Measurements from ENCODE around the gene KLF13. TPM values are rescaled to one million over a fixed set of nuclear protein-coding genes. Genes with fewer than 3 reads are reported as not detected.

The KLF13 gene
- total RNA-seq, 8 experiments from 2014 or later: 28.5 to 64.2 (median 42.6) TPM

GRCh38 chr15:31360158-31360561 lies 33.5 kb downstream of the KLF13 start:
- WGBS, 10 experiments: 20 to 100% (median 94%) methylated on average over 1 to 3 of the region's 8 CpGs; no CpG with 5 or more reads in 5 of the 10 experiments

DNA sequence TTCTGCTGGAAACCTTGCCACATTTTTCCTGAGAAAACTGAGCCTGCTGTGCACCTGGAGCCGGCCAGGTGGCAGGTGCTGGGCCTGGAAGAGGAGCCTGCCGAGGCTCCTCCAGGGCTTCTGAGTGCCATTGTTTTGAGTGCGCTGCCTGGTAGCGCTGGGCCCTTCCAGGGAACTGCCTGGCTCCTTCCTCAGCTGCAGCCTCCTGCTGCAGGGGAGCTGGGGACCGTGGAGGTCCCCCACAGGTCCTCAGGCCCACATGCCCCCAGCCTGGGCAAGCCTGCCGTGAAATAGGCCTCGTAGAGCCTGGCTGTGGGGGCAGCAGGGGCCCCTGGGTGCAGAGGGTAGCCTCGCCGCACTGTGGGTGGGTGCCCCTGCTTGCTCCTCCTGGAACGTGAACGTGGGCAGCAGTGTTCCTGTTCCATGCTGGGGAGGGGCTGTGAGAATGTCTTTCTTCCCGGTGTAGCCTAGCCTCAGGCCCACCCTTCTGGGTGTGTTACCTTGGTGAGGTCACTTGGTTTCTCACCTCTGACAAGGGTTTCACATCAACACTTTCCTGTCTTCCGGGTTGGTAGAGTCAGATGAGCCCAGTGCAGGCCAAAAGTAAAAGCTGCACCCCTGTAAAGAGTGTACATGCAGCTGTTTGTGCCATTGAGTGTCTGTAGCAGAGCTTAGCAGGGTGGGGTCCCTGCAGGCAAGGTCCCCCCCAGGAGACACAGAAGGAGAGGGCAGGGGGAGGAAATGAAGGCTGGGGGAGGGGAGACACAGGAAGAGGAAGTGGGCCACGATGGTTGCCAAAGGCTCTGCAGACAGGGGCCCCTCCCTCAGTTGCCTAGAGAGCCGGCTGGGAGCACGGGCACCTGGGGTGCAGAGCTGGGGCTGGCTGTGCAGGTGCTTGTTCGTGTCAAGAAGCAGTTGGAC lies 34.5 kb downstream of the KLF13 start:
- H3K27ac ChIP-seq: peak overlapping the region in 1 of 2 donors; percentile 46

More at GRCh38 chr15:31360158-31360561, 33.5 kb downstream of the KLF13 start:
- Histone ChIP-seq H3K4me3 (no peak overlapping the region), H3K4me1 (replicated peaks in 1 of 2) (peaks cover 40 to 48% of the 10 kb centered on the region in 2 donors), H3K27ac (peak overlapping the region in 1 of 2 donors; percentile 47)
- in situ Hi-C loops (cut with MboI; ENCODE audit: low pct_unique_long_range_greater_than_20kb in 2 of 9, low sequenced_read_pairs in 9 of 9, unreplicated experiment in 9 of 9): loop anchor here in 1 of 9 experiments (10.0 kb wide), 1 partner anchor 125 kb away; no protein-coding TSS in a partner anchor
- ATAC-seq (replicated peaks in 6 of 8): no peak

DNA sequence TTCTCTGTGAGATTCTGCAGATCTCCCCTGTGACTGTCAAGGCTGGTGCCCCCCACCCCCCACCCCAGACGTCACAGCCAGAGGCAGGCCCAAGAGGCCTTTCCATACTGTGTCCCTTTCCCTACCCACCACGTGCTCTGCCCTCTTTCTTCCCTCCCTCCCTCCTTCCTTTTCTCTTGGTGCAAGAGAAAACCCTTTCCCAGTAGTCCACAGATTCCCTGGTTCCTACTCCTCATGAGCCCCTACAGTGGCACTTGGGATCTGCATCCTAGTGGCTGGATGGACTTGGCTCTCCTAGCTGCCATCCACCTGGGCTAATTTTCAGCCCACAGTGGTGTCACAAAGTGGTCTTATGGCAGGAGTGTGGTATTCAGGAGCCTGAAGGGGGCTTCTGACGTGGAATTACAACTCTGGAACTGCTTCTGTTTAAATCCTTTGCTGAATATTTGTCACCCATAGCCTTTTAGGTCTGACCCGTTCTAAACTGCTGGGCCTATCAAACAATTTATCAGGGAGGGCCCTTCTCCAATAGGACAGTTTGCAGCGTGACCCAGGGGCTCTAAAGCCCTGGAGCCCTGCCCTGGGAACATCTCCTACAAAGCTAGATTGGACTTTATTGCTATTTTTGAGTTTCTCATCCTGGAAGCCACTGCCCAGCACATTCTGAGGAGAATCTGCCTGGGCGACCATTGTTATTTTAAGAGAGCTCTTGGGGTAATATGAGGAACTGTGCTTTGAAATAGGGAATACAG lies 35.3 kb downstream of the KLF13 start:
- H3K4me3 ChIP-seq: no peak overlapping the region
- WGBS, 10 experiments: 0 to 100% (median 67%) methylated on average over 1 to 4 of the region's 6 CpGs; no CpG with 5 or more reads in 2 of the 10 experiments
- H3K27ac ChIP-seq: peak overlapping the region in 1 of 2 donors; percentile 46
- in situ Hi-C loops (cut with MboI; ENCODE audit: low pct_unique_long_range_greater_than_20kb in 2 of 9, low sequenced_read_pairs in 9 of 9, unreplicated experiment in 9 of 9): loop anchor here in 1 of 9 experiments (10.0 kb wide), 1 partner anchor 123 kb away; no protein-coding TSS in a partner anchor
- ATAC-seq (replicated peaks in 6 of 8): peak in 2 of 8 experiments; percentile 2 to 4
- H3K4me1 ChIP-seq (replicated peaks in 1 of 2): peaks cover 56 to 62% of the 10 kb centered on the region in 2 donors

More for the DNA sequence above, 34.5 kb downstream of the KLF13 start:
- in situ Hi-C loops (cut with MboI; ENCODE audit: low pct_unique_long_range_greater_than_20kb in 2 of 9, low sequenced_read_pairs in 9 of 9, unreplicated experiment in 9 of 9): loop anchor here in 1 of 9 experiments (10.0 kb wide), 1 partner anchor 124 kb away; no protein-coding TSS in a partner anchor
- WGBS, 10 experiments: 28 to 100% (median 50%) methylated on average over 1 to 3 of the region's 17 CpGs; no CpG with 5 or more reads in 7 of the 10 experiments
- H3K4me3 ChIP-seq: no peak overlapping the region
- H3K4me1 ChIP-seq (replicated peaks in 1 of 2): peaks cover 48 to 55% of the 10 kb centered on the region in 2 donors
- ATAC-seq (replicated peaks in 6 of 8): peak in 1 of 8 experiments; percentile 2

- in situ Hi-C loops (cut with MboI; ENCODE audit: low pct_unique_long_range_greater_than_20kb in 2 of 9, low sequenced_read_pairs in 9 of 9, unreplicated experiment in 9 of 9): loop anchor here in 1 of 9 experiments (10.0 kb wide), 1 partner anchor 122 kb away; no protein-coding TSS in a partner anchor
Observed at GRCh38 chr15:31362886-31363285, 36.3 kb downstream of the KLF13 start.

DNA sequence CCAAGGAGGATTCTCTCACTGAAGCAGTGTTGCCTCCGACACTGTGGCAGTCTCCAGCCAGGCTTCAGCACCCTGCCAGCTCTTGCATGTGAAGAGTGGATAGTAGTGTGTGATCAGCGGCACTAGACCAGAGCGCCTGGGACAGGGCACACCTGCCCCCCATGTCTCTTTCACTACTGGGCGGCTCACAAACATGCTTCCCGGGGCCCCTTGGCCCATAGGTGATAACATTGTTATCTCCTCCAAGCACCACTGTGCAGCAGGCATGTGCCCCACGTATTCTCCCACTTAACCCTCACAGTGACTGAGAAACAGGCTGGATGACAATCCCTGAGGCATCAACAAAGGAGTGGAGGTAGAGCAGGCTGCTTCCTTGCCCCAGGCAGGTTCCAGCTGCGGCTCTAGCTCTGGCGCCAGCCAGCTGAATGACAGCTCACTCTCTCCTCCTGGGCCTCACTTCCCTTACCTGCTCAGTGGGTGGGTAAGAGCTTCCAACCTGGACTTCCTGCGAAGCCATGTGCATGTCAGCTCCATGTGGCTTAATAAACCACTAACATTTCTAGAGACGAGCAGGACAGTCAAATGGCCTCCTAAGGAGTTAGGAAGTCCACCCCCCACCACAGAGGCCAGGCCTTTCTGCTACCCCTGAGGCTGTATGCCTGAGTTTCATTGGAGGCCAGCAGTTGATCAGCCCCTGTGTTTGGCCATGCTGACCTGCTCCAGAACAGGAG lies 37.8 kb downstream of the KLF13 start:
- 33 to 100% (median 76%) methylated on average over 1 to 6 of the region's 10 CpGs; no CpG with 5 or more reads in 2 of the 10 experiments for WGBS, 10 experiments
- no peak for ATAC-seq (replicated peaks in 6 of 8)
- no peak overlapping the region for H3K4me3 ChIP-seq
- in situ Hi-C loops (cut with MboI; ENCODE audit: low pct_unique_long_range_greater_than_20kb in 2 of 9, low sequenced_read_pairs in 9 of 9, unreplicated experiment in 9 of 9): loop anchor here in 1 of 9 experiments (10.0 kb wide), 1 partner anchor 120 kb away; no protein-coding TSS in a partner anchor
- H3K4me1 ChIP-seq (replicated peaks in 1 of 2): peaks cover 53 to 58% of the 10 kb centered on the region in 2 donors
- no peak overlapping the region for H3K27ac ChIP-seq

More at GRCh38 chr15:31362886-31363285, 36.3 kb downstream of the KLF13 start:
- peaks cover 57 to 63% of the 10 kb centered on the region in 2 donors for H3K4me1 ChIP-seq (replicated peaks in 1 of 2)
- no peak for ATAC-seq (replicated peaks in 6 of 8)
- H3K4me3 ChIP-seq: no peak overlapping the region
- 0 to 100% (median 65%) methylated on average over 1 to 5 of the region's 5 CpGs; no CpG with 5 or more reads in 2 of the 10 experiments for WGBS, 10 experiments
- H3K27ac ChIP-seq: no peak overlapping the region

DNA sequence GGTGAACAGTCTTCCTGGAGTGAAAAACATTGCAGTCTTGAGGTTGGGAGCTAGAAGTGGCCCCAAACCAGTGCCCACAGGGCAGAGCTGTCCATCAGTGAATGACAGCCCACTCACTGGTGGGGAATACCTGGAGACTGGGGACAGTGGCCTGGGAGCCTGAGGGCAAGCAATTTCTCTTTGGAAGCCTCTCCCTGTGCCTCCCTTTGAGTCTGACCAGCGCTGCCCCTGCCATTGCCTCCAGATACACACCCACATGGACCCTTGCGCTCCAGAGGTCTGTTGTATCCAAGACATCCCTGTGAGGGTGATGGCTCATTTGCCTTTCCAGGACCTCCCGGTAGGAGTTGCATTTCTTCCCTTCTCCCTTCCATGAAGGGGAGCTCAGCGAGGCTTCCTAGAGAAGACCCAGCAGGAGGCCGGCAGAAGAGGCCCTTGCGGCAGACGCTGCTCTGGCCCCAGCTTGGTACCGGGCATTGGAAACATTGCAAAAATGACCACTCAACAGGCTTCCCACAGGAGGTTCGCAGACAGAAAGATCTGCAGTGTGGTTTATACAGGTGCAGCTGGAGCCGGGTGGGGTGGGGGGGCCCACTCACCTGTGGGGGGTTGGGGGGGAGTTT lies 38.5 kb downstream of the KLF13 start:
- 30 to 40% (median 33%) methylated on average over 2 to 3 of the region's 10 CpGs; no CpG with 5 or more reads in 7 of the 10 experiments for WGBS, 10 experiments
- no peak overlapping the region for H3K27ac ChIP-seq
- peaks cover 47 to 53% of the 10 kb centered on the region in 2 donors for H3K4me1 ChIP-seq (replicated peaks in 1 of 2)
- peak in 1 of 8 experiments; percentile 0 for ATAC-seq (replicated peaks in 6 of 8)
- H3K4me3 ChIP-seq: no peak overlapping the region
- in situ Hi-C loops (cut with MboI; ENCODE audit: low pct_unique_long_range_greater_than_20kb in 2 of 9, low sequenced_read_pairs in 9 of 9, unreplicated experiment in 9 of 9): loop anchor here in 1 of 9 experiments (10.0 kb wide), 1 partner anchor 120 kb away; no protein-coding TSS in a partner anchor

GRCh38 chr15:31365655-31366127 lies 39.1 kb downstream of the KLF13 start:
- in situ Hi-C loops (cut with MboI; ENCODE audit: low pct_unique_long_range_greater_than_20kb in 2 of 9, low sequenced_read_pairs in 9 of 9, unreplicated experiment in 9 of 9): loop anchor here in 1 of 9 experiments (10.0 kb wide), 1 partner anchor 119 kb away; no protein-coding TSS in a partner anchor
- H3K27ac ChIP-seq: peak overlapping the region in 1 of 2 donors; percentile 23

GRCh38 chr15:31366169-31366734 lies 39.6 kb downstream of the KLF13 start:
- in situ Hi-C loops (cut with MboI; ENCODE audit: low pct_unique_long_range_greater_than_20kb in 2 of 9, low sequenced_read_pairs in 9 of 9, unreplicated experiment in 9 of 9): loop anchor here in 1 of 9 experiments (10.0 kb wide), 1 partner anchor 119 kb away; no protein-coding TSS in a partner anchor
- 30 to 60% (median 33%) methylated on average over 1 to 2 of the region's 7 CpGs; no CpG with 5 or more reads in 7 of the 10 experiments for WGBS, 10 experiments
- Histone ChIP-seq H3K4me1 (replicated peaks in 1 of 2) (peaks cover 40 to 42% of the 10 kb centered on the region in 2 donors), H3K4me3 (no peak overlapping the region), H3K27ac (peak overlapping the region in 1 of 2 donors; percentile 23)
- peak; percentile 4 to 51 (median 28) for ATAC-seq (replicated peaks in 6 of 8)

More at GRCh38 chr15:31365655-31366127, 39.1 kb downstream of the KLF13 start:
- H3K4me3 ChIP-seq: no peak overlapping the region
- WGBS, 10 experiments: no CpG with 5 or more reads among the region's 22 CpGs
- ATAC-seq (replicated peaks in 6 of 8): peak; percentile 79 to 95 (median 92)
- peaks cover 45 to 48% of the 10 kb centered on the region in 2 donors for H3K4me1 ChIP-seq (replicated peaks in 1 of 2)

DNA sequence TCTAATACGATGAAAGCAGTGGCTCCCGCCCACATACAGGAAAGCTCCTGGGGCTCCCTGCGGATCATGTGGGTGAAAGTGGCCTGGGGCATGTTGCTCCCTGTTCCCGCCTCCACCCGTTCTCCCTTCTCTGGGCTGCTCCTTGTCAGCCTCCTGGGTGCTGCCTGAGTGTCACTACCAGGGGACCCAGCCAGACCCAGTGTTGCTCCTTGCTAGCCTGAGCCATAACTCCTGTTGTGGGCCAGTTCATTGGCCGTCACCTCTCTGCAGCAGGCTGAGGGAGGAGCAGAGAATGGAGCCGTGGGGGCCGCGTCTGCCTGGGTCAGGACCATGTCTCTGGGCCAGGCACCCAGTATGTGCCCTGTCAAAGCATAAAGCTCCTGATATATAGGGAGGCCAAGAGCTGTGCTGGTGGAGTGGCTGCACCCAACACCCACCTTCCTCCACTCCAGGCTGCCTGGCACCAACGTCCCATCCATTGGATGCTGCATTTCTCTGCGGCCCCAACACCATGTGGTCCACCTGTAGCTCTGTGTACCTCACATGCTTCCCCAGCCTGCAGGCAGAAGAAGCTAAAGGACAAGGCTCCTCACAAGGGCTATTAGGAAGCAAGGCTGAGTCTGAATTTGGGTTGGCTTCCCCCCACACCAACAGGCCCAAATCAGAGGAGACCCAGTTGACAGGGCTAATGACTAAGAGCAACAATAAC lies 40.5 kb downstream of the KLF13 start:
- peak in 3 of 8 experiments; percentile 8 to 15 (median 14) for ATAC-seq (replicated peaks in 6 of 8)
- no peak overlapping the region for H3K4me3 ChIP-seq
- in situ Hi-C loops (cut with MboI; ENCODE audit: low pct_unique_long_range_greater_than_20kb in 2 of 9, low sequenced_read_pairs in 9 of 9, unreplicated experiment in 9 of 9): loop anchor here in 1 of 9 experiments (10.0 kb wide), 1 partner anchor 118 kb away; no protein-coding TSS in a partner anchor
- 0 to 88% (median 42%) methylated on average over 1 to 6 of the region's 11 CpGs; no CpG with 5 or more reads in 4 of the 10 experiments for WGBS, 10 experiments
- peaks cover 30 to 33% of the 10 kb centered on the region in 2 donors for H3K4me1 ChIP-seq (replicated peaks in 1 of 2)
- no peak overlapping the region for H3K27ac ChIP-seq

- WGBS, 10 experiments: 20 to 100% (median 56%) methylated on average over 1 to 6 of the region's 13 CpGs; no CpG with 5 or more reads in 2 of the 10 experiments
- peaks cover 24 to 26% of the 10 kb centered on the region in 2 donors for H3K4me1 ChIP-seq (replicated peaks in 1 of 2)
- no peak overlapping the region for H3K4me3 ChIP-seq
- no peak overlapping the region for H3K27ac ChIP-seq
- in situ Hi-C loops (cut with MboI; ENCODE audit: low pct_unique_long_range_greater_than_20kb in 2 of 9, low sequenced_read_pairs in 9 of 9, unreplicated experiment in 9 of 9): loop anchor here in 1 of 9 experiments (10.0 kb wide), 1 partner anchor 117 kb away; no protein-coding TSS in a partner anchor
- ATAC-seq (replicated peaks in 6 of 8): no peak
Observed at GRCh38 chr15:31367730-31368344, 41.2 kb downstream of the KLF13 start.
